ENCODE results near the gene NDUFB1. TPM values are rescaled to one million over a fixed set of nuclear protein-coding genes. Genes with fewer than 3 reads are reported as not detected.

NDUFB1 gene
- total RNA-seq, 2 experiments from 2014 or later = 136 to 140 TPM

Other genes starting within 250 kb of the NDUFB1 start
- gene FBLN5, start 174.0 kb downstream of the NDUFB1 start, total RNA-seq = 1 to 10 TPM; 2.0 to 2.5 TPM
- 10 to 100 TPM; 44.4 to 46.0 TPM for gene TRIP11, start 81.6 kb downstream of the NDUFB1 start, total RNA-seq
- gene ATXN3, start 15.1 kb downstream of the NDUFB1 start, total RNA-seq = 10 to 100 TPM; 29.3 to 30.5 TPM
- gene CPSF2, start 263 bp upstream of the NDUFB1 start, total RNA-seq = 10 to 100 TPM; 74.5 to 79.3 TPM
- not detected for gene SLC24A4, start 201.5 kb upstream of the NDUFB1 start, total RNA-seq